ENCODE results near the gene TMEM255B. TPM values are rescaled to one million over a fixed set of nuclear protein-coding genes. Genes with fewer than 3 reads are reported as not detected.

The TMEM255B gene
- total RNA-seq, 1 donor from 2014 or later: 2.7 TPM

- no peak for DNase-seq
Measured at GRCh38 chr13:113804017-113804702, 45.1 kb downstream of the TMEM255B start.

- no peak for DNase-seq
Measured at GRCh38 chr13:113804703-113805430, 45.8 kb downstream of the TMEM255B start.

GRCh38 chr13:113805431-113806103 lies 46.5 kb downstream of the TMEM255B start:
- DNase-seq: no peak

DNA sequence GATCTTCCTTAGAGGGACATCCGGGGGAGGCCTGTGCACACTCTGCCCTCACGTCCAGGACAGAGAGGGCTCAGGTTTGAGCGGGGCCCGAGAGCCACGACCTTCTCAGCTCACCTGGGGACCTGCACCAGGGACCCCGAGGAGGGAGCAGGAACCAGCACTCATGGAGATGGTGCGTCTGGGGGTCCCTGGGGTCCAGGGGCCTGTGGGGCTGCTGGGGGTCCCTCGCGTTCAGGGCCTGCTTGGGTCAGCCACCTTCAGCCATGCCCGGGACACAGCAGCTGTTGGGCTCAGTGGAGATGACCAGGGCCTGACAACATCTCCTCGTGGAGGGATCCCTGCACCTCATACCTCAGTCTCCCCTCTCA lies 47.1 kb downstream of the TMEM255B start:
- no peak for DNase-seq

GRCh38 chr13:113806526-113806925 lies 47.5 kb downstream of the TMEM255B start:
- DNase-seq: no peak

DNA sequence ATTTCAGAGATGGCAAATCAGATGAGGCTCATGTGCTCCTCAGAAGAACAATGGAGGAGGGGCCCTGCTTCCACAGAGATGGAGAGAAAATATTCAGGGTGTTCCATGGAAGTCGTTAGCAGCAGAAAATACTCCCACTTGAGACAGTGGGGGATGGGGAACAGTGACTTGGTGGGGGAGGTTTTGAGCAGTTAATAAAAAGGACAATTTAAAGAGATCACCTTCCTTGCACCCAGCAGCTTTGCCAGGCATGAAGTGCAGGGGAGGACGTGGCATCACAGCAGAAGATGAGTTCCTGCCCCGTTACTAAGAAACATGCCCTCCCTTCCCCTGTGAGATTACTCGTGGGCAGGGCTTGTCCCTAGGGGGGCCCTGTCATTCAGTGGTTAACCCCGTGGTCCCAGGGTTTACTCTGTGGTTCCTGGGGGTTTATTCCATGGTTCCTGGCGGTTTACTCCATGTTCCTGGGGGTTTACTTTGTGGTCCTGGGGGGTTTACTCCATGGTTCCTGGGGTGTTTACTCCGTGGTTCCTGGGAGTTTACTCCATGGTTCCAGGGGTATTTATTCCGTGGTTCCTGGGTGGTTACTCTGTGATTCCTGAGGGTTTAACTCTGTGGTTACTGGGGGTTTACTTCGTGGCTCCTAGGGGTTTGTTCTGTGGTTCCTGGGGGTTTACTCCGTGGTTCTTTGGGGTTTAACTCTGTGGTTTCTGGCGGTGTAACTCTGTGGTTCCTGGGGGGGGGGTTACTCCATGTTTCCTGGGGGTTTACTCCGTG lies 49.2 kb downstream of the TMEM255B start:
- no peak for DNase-seq

DNA sequence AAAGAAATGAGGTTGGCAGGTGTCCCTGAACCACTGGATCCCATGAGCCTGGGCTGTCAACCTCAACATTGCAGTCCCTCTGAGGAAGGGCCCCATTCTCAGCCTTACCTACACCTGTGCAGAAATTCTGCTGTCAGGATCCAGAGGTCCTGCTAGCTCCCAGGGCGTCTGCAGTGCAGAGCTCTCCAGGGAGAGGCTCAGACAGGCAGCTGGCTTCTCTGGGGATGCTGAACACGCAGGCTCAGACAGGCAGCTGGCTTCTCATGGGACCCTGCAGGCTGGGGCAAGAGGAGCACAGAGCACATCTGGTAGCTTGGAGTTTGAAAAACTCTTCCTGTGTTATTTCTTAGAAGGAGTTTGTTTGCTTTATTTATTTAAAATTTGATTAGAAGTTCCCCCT lies 50.9 kb downstream of the TMEM255B start:
- DNase-seq: no peak

- no peak for DNase-seq
Measured at GRCh38 chr13:113810640-113811039, 51.6 kb downstream of the TMEM255B start.

DNA sequence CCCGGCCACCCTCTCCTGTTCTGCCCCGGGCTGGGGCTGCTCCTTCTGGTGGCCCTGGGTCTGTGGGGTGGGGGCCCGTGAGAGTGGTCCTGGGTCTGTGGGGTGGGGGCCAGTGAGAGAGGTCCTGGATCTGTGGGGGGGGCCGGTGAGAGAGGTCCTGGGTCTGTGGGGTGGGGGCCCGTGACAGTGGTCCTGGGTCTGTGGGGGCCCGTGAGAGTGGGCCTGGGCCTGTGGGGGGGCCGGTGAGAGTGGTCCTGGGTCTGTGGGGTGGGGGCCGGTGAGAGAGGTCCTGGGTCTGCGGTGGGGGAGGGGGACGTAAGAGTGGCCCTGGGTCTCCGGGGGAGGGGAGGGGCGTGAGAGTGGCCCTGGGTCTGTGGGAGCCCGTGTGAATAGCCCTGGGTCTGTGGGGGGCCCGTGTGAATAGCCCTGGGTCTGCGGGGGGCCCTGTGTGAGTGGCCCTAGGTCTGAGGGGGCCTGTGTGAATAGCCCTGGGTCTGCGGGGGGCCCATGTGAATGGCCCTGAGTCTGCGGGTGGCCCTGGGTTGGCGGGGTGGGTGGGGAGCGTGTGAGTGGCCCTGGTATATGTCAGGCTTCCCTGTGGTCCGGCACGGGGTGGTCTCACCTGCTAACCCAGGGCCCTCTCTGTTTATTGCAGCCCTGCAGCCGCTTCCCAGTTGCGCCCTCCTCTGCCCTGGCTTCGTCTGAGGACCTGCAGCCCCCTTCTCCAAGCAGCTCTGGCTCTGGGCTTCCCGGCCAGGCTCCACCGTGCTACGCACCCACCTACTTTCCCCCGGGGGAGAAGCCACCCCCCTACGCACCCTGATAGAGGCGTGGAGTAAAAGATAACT lies 52.3 kb downstream of the TMEM255B start:
- no peak for DNase-seq

- no peak for DNase-seq
Measured at GRCh38 chr13:113812178-113813040, 53.4 kb downstream of the TMEM255B start.

GRCh38 chr13:113813070-113813748 lies 54.2 kb downstream of the TMEM255B start:
- DNase-seq: no peak

DNA sequence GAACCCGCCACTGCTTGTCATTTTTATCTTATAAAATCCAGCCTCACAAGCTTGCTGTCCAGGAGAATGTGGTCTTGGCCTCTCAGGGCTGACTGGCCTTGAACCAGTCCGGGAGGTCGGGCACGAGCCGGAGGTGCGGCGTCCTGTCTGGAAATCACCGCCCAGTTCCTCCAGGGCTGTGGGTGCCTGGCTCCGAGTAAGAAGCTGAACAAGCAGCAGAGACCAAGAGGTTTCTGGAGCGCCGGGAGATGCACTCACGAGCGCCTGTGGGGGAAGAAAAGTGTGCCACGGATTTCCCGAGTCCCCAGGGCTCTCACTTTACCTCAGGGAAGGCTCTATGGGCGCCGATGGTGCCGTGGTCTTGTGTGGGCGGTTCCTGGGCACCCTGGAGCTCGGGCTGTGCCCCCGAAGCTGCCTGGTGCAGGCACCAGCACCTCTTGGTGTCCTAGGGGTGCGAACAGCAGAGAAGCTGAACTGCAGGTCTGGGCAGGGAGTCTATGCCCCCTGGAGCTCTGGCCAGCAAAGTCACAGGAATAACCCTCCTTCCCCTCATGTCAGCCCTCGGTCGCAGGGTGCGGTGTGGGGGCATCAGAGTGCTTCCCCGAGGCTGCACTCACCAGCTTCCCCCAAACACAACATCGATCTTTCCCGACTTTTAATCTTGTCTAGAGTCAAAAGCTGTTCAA lies 54.9 kb downstream of the TMEM255B start:
- no peak for DNase-seq

DNA sequence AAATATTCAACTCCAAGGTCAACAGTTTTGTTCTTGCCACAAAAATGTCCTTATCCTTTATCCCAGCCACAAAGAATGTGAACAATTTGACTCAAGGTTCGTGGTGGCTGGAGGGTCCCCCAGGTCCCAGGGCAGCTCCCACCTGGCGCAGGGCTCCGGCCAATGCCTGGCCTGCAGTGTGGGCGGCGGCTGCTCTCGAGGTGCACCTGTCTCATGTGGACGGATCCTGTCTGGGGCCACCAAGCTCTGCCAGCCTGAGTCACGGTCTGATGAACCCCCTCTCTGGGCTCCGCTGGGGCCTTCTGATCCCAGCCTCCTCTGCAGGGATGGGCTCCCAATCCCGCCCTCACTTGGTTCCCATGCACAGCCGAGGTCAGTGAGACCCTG lies 55.4 kb downstream of the TMEM255B start:
- DNase-seq: no peak

DNA sequence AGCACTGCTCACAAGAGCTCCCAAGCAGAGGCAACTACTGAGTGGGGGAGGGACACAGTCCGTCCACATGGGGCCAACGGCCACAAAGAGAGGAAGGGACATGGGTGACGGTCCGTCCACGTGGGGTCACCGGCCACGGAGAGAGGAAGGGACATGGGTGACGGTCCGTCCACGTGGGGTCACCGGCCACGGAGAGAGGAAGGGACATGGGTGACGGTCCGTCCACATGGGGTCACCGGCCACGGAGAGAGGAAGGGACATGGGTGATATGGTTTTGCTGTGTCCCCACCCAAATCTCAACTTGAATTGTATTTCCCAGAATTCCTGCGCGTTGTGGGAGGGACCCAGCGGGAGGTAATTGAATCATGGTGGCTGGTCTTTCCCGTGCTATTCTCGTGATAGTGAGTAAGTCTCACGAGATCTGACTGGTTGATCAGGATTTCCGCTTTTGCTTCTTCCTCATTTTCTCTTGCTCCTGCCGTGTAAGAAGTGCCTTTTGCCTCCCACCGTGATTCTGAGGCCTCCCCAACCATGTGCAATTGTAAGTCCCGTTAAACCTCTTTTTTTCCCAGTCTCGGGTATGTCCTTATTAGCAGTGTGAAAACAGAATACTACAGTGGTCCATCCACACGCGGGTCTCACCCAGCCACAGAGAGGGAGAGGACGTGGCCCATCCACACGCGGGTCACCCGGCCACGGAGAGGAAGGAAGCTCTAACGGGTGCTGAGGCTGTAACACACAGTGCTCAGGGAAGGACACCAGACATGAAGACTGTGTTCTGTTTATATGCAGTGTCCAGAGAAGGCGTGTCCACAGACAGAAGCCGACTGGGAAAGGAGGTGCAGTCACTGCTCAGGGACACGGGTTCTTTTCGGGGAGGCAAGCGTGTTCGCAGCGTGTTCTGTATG lies 56.4 kb downstream of the TMEM255B start:
- no peak for DNase-seq

GRCh38 chr13:113816254-113816929 lies 57.4 kb downstream of the TMEM255B start:
- no peak for DNase-seq

GRCh38 chr13:113816946-113817859 lies 58.2 kb downstream of the TMEM255B start:
- peak; percentile 85 for DNase-seq

Measured in tongue (tissue), 2 donors.